NOMO-1 treated with DMSO at 0.1 percent for 48 hours (cell line): Measurements from ENCODE around the gene KATNAL2.
"Not testable (repeated sequence)": the region's sequence is repeated elsewhere in the genome, so short reads cannot be mapped to it uniquely, and the experiment has no call there.

Source experiments
- DNase-seq: peaks from one replicate; lab custom pipeline; 2025; ENCODE audit not compliant: unreplicated experiment; lab: John Stamatoyannopoulos, UW

Gene KATNAL2

DNA sequence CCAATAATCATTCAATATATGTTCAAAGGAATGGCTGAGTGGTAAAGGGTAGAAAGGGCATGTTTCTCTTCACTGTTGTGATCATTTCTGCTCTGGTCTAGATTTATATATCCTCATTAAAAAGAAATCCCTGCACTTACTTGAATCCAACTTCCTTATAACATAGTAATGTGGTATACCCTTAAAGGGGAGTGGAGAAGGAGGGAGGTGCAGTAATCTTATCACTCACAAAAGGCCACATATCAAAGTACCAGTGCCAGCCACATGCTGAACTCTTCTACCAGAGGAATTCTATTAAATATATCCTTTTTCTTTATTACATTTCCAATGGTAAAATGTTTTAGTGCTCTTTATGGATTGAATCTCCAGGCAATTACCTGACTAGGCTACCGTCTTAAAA lies 3.3 kb downstream of the KATNAL2 start:
- no peak for DNase-seq

DNA sequence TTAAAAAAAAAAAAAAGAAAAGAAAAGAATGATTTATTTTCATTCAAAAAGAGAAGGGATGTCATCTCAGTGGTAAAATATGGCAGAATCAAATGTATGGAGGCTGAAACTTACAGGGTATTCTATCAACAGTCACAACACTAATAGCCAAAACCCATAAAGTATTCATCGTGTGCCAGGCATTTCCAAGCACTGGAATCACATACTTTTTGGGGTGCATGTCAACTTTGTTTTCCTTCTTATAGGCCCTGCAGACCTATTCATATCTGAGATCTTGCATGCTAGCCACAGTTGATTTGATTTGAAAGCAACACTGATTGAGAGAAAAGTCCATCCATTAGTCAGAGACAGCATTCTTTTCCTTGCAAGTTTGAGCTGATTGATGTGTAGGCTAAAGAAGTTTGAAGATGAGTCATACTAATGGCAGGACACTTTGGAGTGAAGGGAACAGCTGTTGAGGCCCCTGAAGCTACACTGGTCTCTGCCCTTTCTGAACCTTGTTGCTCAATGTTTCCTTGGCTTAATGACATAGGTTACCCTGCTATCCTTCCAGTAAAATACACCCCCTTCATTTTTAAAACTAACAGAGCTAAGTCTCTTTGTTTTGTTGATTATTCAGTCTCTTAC lies 22.0 kb downstream of the KATNAL2 start:
- DNase-seq, result peak; percentile 29

DNA sequence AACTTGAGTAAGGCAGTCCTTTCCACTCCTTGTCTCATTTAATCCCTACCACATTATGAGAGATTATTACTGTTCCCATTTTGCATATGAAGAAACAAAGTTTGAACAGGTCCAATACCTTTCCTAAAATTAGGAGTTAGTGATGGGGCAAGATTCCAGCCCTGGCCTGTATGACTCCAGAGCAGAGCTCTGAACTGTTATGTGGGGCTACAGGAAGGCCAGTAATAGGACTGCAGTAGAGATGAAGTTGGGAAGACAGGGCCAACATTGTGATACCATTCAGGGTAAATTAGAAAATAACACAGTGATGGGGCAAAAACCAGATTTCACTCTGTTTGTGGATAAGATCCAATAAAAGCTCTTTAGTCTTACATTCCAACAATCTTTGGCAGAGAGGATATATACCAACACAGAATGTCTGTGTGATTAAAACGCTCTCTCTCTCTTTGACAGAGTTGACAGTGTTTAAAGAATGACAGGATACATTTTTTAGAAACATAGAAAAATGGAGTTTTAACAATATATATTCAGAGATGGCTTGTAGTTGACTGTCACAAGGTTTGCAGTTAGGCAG lies 22.7 kb downstream of the KATNAL2 start:
- no peak for DNase-seq

DNA sequence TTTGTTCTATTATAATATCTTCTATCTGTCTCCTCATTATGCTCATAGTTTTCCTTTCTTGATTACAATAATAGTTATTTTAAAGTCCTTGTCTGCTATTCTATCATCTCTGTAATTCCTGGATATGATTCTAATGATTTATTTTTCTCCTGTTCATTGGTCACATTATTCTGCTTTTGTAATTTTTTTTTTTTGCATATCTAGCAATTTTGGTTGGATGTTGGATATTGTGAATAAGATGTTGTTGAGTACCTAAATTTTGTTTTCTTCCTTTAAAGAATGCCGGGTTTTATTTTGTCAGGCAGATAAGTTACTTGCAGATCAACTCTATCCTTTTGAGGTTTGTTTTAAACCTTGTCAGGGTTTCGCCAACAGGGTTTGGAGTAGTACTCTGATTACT lies 25.2 kb downstream of the KATNAL2 start:
- DNase-seq, result no peak

DNA sequence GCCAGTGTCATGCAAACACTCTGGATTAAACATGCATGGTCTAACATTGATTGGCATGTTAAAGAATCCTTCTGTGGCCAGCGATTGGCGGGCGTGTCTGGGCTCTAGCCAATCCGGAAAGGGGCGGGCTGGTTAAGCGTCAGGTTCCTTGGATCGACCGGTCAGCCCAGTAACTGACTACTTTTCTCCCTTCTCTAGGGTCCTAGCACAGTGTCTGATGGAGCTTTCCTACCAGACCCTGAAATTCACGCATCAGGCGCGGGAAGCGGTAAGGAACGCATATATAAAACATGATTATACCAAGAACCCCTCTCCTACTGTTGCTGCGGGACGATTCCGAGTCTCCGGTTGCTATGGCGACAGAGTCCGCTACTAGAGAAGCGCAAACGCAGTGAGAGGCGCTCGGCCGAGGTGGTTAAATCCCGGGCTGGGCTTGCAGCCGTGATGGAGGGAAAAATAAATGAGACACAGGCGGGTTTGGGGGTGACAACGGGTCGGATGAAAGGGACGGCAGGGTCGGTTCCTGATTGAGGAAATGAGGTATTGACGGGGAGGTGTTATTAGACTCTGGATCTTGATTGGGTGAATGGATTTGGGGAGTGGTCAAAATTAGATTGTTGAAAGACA lies 29.4 kb downstream of the KATNAL2 start:
- DNase-seq, result no peak

DNA sequence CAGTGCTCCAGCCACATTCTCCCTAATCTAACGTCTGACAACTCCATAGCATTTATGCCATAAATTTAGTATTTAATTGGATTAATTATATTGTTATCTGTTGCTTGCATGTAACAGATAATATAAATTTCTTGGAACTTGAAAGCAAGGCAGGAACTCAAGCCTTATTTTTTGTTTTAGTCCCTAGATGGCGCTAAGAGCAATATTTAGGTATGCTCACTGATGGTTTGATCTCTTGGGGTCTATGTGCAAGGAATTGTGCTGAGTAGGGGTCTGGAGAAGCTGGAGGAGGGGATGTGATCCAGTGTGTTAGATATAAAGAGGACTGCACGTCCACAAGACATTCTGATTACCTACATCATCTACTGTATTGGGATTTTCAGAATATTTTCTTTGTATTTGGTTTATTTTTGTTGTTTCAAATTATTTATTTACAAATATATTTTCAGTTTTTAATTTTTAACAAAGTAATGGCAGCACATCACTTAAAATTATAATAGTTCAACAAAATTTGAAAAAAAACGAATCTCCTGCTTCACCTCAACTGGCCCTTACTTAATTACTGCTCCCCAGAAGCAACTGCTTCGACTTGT lies 32.8 kb downstream of the KATNAL2 start:
- DNase-seq, result no peak

DNA sequence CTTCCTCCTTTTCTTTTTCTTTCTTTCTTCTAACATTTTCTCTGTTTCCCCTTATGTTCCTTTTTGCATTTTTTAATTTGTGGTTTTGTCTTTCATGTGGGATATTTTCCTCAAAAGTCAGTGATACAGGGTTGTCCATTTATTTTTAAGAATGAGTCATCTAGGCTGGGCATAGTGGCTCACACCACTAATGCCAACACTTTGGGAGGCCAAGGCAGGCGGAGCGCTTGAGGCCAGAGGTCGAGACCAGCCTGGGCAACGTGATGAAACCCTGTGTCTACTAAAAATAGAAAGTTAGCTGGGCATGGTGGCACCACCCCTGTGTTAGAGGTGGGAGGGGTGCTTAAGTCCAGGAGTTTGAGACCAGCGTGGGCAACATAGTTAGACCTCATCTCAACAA lies 35.8 kb downstream of the KATNAL2 start:
- no peak for DNase-seq

DNA sequence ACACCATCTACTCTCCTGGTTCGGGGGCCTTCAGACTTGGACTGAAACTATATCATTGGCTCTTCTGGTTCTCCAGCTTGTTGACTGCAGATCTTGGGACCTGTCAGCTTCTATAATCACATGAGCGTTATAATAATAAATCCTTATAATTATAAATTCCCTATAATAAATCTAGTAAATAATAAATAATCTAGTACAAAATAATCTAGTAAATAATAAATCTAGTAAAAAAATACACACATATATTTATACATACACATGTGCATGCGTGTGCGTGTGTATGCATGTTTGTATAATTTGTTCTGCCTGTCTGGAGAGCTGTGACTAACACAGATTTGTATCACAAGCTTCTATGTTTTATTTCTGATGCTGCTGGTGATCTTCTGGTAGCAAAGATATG lies 40.8 kb downstream of the KATNAL2 start:
- DNase-seq, result no peak

DNA sequence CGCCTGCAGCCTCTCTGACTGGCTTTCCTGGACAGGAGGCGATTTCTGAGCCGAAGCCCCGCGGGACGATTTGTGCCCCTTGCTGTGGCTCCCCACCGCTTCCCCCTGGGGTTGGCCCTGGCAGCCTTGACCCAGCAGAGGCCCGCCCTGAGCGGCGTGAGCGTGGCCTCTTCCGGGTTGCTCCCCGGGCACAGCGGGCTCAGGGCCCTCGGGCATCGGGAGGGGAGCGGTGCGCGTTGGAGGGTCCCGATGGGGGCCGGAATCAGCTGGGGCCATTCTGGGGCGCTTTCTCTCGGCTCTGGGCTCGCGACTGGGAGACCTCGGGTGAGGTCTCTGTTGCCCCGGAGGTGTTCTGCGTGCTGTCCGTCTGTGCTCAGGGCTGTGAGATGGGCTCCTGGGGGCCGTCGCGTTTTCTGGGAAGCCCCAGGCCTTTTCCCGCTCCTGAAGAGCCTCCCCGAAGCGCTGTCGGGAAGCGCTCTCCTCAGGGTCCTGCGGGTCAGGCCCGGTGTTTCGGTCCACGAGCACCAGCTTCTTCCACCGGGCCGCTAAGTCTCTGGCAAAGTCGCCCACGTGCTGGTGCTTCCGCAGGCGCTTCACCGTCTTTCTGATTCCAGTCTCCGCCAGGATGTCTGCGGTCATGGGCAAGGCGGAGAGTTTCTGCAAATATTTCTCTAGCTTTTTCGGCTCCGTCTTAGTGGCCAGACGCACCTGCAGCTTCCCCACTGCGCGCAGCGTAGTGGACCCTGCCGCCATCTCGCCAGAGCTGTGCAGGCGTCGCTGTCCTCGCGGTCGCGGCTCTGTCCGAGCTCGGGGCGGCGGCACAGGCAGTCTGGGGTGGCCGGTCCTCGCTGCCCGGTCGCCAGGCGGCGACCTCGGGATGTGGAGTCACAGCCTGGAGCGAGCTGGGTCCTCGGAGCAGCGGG lies 46.5 kb downstream of the KATNAL2 start:
- DNase-seq, result not testable (repeated sequence)

DNA sequence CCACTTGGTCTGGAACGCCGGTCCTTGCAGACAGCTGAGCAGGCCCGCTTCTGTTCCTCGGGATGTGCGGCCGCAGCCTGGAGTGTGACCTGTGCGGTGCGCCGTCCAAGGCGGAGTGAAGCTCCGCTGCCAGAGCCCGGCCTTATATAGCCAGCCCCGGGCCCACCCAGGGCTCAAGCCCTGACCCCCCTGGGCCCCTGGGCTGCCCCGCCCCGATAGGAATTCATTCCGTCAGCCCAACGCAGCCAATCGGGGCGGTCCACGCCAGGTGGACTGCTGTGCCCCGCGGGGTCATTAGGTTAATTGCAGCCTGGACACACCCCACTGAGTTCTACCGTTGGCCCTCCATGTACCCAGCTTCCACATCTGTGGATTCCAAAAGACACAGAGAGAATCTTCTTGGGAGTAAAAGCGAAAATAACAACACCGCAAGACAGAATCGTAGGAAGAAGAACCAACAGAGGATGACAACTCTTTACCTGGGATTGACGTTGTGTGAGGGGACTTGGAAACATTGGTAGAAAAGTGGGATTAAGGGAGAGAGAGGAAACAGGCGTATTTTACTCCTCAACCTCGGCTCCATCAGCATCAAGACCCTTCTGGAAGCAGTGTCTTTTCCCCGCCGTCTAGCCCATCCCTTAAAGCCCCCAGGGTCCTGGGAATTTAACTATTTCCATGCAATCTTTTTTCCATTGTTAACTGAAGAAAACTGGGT lies 47.3 kb downstream of the KATNAL2 start:
- DNase-seq, result not testable (repeated sequence)

DNA sequence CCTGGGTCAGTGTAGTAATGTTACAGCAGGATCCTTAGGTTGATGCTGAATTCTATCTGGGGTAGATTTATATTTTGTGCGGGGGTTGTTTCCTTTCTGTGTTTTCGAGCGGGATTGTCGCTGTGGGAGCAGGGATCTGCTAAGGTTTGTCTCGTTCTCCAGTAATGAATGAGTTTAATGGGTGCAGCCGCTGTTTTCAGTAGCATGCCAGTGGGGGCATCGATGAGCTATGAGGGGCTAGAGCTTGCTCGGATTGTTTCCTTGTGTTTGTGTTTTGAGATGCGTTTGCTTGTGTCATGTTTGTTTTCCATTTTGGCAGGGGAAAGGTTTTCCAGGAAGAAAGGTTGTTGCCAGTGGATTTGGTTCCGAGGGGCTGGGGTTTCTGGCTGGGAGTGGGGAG lies 48.9 kb downstream of the KATNAL2 start:
- DNase-seq, result not testable (repeated sequence)

DNA sequence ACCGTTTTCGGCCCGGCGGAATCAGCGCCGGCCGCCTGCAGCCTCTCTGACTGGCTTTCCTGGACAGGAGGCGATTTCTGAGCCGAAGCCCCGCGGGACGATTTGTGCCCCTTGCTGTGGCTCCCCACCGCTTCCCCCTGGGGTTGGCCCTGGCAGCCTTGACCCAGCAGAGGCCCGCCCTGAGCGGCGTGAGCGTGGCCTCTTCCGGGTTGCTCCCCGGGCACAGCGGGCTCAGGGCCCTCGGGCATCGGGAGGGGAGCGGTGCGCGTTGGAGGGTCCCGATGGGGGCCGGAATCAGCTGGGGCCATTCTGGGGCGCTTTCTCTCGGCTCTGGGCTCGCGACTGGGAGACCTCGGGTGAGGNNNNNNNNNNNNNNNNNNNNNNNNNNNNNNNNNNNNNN lies 52.1 kb downstream of the KATNAL2 start:
- not testable (repeated sequence) for DNase-seq

DNA sequence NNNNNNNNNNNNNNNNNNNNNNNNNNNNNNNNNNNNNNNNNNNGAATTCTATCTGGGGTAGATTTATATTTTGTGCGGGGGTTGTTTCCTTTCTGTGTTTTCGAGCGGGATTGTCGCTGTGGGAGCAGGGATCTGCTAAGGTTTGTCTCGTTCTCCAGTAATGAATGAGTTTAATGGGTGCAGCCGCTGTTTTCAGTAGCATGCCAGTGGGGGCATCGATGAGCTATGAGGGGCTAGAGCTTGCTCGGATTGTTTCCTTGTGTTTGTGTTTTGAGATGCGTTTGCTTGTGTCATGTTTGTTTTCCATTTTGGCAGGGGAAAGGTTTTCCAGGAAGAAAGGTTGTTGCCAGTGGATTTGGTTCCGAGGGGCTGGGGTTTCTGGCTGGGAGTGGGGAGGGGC lies 102.5 kb downstream of the KATNAL2 start:
- not testable (repeated sequence) for DNase-seq

DNA sequence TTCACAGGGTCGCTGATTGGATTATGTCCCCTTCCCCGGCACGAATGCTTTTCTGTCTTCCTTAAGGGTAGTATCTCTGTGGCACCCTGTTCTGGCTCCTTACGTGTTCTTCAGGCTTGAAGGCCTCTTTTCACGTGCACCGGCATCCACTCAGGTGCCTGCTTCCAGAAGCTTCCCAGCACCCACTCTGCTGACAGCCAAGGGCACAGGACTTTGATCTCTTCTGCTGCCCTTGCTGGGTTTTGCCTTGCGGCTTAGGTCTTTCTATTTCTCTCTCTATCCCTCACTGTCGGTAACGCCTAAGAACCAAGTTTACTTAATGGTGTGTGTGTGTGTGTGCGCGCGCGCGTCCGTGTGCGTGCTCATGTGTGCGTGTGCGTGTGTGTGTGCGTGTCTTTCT lies 103.4 kb downstream of the KATNAL2 start:
- DNase-seq, result not testable (repeated sequence)

DNA sequence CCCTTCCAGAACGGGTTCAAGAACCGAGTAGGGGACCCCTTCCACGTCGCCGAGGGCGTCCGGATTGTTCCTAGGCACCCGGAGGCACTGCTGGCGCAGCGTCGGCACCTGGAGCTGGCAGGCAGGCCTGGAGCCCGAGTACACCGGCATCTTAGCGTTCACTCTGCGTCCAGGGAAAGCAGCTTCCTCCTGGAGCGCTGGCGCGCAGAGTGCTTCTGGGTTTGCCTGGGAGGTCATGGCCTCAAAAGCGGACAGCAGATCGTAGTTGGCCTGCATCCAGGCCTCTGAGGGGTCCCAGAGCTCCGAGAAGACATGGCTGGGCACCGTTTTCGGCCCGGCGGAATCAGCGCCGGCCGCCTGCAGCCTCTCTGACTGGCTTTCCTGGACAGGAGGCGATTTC lies 105.4 kb downstream of the KATNAL2 start:
- DNase-seq, result not testable (repeated sequence)

DNA sequence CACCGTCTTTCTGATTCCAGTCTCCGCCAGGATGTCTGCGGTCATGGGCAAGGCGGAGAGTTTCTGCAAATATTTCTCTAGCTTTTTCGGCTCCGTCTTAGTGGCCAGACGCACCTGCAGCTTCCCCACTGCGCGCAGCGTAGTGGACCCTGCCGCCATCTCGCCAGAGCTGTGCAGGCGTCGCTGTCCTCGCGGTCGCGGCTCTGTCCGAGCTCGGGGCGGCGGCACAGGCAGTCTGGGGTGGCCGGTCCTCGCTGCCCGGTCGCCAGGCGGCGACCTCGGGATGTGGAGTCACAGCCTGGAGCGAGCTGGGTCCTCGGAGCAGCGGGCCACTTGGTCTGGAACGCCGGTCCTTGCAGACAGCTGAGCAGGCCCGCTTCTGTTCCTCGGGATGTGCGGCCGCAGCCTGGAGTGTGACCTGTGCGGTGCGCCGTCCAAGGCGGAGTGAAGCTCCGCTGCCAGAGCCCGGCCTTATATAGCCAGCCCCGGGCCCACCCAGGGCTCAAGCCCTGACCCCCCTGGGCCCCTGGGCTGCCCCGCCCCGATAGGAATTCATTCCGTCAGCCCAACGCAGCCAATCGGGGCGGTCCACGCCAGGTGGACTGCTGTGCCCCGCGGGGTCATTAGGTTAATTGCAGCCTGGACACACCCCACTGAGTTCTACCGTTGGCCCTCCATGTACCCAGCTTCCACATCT lies 106.5 kb downstream of the KATNAL2 start:
- not testable (repeated sequence) for DNase-seq

DNA sequence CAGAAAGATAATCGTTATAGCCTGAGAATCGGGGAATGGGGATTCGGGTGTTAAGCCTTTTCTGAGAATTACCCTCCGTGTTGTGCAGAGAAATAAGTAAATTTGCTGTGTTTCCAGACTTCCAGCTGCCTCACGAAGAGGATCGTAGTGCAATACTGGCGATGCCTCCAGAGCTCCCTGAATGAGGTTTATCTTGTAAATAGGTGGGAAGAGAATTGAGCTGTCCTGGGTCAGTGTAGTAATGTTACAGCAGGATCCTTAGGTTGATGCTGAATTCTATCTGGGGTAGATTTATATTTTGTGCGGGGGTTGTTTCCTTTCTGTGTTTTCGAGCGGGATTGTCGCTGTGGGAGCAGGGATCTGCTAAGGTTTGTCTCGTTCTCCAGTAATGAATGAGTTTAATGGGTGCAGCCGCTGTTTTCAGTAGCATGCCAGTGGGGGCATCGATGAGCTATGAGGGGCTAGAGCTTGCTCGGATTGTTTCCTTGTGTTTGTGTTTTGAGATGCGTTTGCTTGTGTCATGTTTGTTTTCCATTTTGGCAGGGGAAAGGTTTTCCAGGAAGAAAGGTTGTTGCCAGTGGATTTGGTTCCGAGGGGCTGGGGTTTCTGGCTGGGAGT lies 108.3 kb downstream of the KATNAL2 start:
- DNase-seq, result not testable (repeated sequence)

DNA sequence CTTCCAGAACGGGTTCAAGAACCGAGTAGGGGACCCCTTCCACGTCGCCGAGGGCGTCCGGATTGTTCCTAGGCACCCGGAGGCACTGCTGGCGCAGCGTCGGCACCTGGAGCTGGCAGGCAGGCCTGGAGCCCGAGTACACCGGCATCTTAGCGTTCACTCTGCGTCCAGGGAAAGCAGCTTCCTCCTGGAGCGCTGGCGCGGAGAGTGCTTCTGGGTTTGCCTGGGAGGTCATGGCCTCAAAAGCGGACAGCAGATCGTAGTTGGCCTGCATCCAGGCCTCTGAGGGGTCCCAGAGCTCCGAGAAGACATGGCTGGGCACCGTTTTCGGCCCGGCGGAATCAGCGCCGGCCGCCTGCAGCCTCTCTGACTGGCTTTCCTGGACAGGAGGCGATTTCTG lies 111.3 kb downstream of the KATNAL2 start:
- DNase-seq, result not testable (repeated sequence)

DNA sequence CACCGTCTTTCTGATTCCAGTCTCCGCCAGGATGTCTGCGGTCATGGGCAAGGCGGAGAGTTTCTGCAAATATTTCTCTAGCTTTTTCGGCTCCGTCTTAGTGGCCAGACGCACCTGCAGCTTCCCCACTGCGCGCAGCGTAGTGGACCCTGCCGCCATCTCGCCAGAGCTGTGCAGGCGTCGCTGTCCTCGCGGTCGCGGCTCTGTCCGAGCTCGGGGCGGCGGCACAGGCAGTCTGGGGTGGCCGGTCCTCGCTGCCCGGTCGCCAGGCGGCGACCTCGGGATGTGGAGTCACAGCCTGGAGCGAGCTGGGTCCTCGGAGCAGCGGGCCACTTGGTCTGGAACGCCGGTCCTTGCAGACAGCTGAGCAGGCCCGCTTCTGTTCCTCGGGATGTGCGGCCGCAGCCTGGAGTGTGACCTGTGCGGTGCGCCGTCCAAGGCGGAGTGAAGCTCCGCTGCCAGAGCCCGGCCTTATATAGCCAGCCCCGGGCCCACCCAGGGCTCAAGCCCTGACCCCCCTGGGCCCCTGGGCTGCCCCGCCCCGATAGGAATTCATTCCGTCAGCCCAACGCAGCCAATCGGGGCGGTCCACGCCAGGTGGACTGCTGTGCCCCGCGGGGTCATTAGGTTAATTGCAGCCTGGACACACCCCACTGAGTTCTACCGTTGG lies 112.4 kb downstream of the KATNAL2 start:
- DNase-seq, result not testable (repeated sequence)
